NCI-H345 treated with DMSO at 0.1 percent for 48 hours (cell line): ENCODE results near the gene NOTCH1.

ENCODE experiments used
- DNase-seq: peaks from one replicate; lab custom pipeline; 2025; ENCODE audit not compliant: unreplicated experiment; lab: John Stamatoyannopoulos, UW

The NOTCH1 gene

GRCh38 chr9:136532799-136533774 is 12.8 kb downstream of the NOTCH1 start:
- no peak for DNase-seq

GRCh38 chr9:136531904-136532798 is 13.7 kb downstream of the NOTCH1 start:
- DNase-seq: no peak

DNA sequence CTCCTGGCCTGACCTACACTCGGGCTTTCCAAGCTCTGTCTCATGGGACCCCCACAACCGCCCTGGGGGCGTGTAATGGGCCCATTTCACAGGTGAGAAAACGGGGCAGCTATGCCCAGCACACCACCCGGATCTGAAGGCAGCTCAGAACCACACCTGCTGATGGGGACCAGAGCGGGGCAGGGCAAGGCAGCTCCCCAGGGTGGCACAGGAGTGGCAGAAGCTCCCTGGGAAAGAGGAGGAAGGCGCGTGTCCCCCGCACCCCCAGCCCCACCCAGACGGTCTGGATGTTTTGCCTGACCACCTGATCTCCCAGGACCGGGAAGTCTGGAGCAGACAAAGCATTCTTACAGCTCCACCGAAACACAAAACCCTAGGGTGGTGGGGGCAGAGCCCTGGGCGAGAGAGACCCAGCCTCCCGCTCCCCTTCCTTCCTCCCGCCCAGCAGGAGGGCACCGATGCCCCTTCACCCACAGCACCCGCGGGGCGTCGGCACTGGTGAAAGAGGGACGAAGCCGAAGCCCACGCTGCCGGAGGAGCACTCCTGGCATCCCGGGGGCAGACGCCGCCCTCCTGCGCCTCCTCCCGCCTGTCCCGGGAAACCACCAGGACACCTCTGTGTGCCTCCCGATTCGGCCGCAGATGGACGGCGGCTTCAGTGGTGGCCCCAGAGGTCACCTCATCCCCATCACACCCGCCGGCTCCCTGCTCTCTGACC is 14.5 kb downstream of the NOTCH1 start:
- DNase-seq: no peak

GRCh38 chr9:136530461-136531089 is 15.3 kb downstream of the NOTCH1 start:
- DNase-seq: no peak

DNA sequence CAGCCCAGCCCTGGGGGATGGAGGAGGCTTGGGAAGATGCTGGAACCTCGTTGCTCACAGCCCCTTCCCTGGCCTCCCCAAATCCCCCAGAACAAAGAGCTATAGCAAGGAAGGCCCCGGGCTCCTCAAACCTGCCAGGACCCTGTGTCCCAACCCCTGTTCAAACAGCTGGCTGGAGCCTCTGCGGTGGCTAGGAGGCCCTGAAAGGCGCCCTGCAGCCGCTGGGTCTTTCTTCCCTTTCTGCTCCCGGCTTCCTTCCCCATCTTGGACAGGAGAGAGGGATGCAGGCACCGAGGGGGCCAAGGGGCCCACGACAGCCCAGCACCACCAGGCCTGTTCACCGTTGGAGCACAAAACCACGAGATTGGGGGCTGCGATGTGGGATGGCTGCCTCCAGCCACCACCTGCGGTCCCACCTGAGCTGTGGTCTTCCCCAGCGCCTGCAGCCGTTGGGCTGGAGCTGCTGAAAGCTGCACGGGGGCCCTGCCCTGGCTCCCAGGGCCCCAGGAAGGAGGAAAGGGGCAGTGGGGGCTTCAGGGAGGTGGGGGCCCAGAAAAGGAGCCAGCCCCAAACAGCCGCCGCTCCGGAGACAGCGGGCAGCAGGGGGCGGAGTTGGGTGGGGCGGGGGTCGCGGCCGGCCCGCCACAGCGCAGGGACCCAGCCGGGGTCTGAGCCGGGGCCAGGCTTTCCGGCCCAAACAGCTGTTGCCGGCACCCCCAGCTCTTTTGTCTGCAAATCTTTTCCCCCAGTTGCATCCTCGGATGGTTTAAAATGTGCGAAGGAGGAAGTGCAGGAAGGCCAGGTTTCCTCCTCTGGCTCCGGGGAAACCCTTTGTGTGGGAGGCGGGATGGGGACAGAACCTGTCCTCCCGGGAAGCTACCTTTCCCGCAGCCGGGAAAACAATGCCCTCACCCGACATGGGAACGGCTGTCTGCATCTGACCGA is 16.1 kb downstream of the NOTCH1 start:
- no peak for DNase-seq

- DNase-seq: no peak
Measured at GRCh38 chr9:136528716-136529341, 17.0 kb downstream of the NOTCH1 start.

- peak; percentile 39 for DNase-seq
Measured at GRCh38 chr9:136527721-136528710, 17.8 kb downstream of the NOTCH1 start.

GRCh38 chr9:136527131-136527530 is 18.7 kb downstream of the NOTCH1 start:
- DNase-seq: no peak

DNA sequence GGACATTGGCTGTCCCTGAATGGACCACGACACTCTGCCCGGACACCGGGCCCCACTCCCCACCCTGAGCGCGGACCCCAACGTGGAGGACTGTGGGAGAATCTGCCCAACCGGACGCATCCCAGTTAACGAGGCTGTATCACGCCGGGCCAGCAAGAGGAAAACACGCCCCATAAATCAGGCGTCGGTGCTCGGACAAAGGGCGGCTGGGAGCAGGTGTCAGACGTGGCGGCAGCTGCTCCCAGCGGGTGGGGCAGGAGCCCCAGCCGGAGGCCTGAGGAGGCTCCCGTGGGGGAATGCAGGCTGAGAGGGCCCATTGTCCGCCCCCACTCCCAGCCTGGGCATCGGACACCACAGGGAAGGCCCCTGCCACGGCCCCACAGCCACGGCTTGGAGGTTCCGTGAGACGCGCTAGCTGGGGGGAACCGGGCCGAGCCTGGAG is 19.2 kb downstream of the NOTCH1 start:
- DNase-seq: peak; percentile 25

GRCh38 chr9:136525841-136526499 is 19.9 kb downstream of the NOTCH1 start:
- DNase-seq: no peak

GRCh38 chr9:136525207-136525606 is 20.6 kb downstream of the NOTCH1 start:
- DNase-seq: no peak

DNA sequence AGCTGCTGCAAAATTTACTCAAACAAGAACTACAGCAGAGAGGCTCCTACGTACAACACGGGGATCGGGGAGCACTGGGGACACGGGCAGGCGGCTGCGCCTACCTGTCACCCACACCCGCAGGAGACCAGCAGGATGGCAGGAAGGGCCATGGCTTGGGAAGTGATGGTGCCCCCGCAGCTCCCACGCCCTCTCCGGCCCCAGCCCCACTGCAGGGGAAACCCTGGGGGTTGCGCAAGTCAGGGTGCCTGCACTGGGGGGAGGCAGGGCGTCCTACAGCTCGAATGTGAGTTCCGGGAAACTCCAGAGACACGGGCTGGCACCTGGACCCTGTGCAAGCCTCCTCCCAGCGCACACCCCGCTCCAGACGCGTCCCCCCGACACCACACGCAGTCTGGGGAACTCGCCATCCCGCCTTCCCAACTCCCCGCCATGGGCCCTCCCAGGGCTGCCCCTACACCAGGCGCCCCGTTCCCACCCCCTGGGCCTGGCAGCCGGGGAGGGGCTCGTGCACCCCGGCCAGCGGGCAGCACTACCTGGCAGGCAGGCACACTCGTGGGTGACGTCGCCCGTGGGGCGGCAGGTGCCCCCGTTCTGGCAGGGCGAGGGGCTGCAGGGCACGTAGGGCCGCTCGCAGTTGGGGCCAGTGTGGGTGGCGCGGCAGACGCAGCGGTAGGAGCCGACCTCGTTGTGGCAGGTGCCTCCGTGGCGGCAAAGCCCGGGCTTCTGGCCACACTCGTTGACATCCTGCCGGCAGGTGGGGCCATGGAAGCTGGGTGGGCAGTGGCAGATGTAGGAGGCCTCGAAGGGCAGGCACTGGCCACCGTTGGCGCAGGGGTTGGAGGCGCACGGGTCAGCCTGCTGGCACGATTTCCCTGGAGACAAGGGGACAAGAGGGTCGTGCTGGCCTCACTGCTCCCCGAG is 23.3 kb downstream of the NOTCH1 start:
- DNase-seq: no peak

GRCh38 chr9:136521537-136521936 is 24.3 kb downstream of the NOTCH1 start:
- no peak for DNase-seq

DNA sequence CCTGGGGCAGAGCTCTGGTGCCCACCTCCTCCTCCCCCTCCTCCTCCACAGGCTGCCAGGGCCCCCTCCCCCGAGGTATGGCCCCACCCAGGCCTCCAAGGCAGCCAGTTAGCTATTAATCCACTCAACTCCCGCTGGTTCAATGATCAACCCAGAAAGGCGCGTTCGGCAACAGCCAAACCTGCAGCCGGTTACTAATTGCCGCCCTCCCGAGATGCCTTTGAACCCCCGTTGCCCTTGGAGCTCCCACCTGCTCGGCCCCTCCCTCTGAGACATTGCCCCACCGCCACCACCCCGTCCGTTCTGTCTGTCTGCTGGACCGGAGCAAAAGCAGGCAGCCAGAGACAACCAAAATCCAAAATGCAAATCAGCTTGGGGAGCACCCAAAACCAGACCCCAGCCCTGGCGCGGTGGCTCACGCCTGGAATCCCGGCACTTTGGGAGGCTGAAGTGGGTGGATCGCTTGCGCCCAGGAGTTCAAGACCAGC is 25.8 kb downstream of the NOTCH1 start:
- no peak for DNase-seq

- DNase-seq: no peak
Measured at GRCh38 chr9:136519263-136520052, 26.4 kb downstream of the NOTCH1 start.
